Keratinocyte (primary cell): ENCODE results near the gene PTGS2. TPM values are rescaled to one million over a fixed set of nuclear protein-coding genes. Genes with fewer than 3 reads are reported as not detected.

Source experiments
- DNase-seq: peaks from one replicate; pipeline ENCODE4 v3.0.0-alpha.2; 2011; ENCODE audit warnings: low read depth, missing footprints, low spot score
- FAIRE-seq: peaks from 2 replicates; lab custom pipeline; 2011; peaks lifted over from hg19 to GRCh38; lab: Jason Lieb, UNC
- H2AFZ ChIP-seq: 2 replicates; pipeline ENCODE4 v1.6.0; 2012; ENCODE audit warnings: low read length, control low read depth, inconsistent platforms; ENCODE audit not compliant: control insufficient read depth
- H3K27ac ChIP-seq: 2 replicates; pipeline ENCODE4 v1.5.1; 2011; ENCODE audit warnings: low read length; ENCODE audit not compliant: control insufficient read depth, insufficient read depth
- H3K27me3 ChIP-seq: 3 replicates; pipeline ENCODE4 v1.6.0; 2011; ENCODE audit warnings: low read length; ENCODE audit not compliant: control insufficient read depth, insufficient read depth; ENCODE audit errors: extremely low read depth
- H3K36me3 ChIP-seq, 2 experiments: 2 replicates in 1 of 2; 3 replicates in 1 of 2; pipeline ENCODE4 v1.5.1; 2011; ENCODE audit warnings: low read length in 2 of 2, mild to moderate bottlenecking in 1 of 2; ENCODE audit not compliant: control insufficient read depth in 2 of 2, insufficient read depth in 2 of 2; ENCODE audit errors: extremely low read depth in 1 of 2
- H3K4me1 ChIP-seq: 3 replicates; pipeline ENCODE4 v1.5.1; 2011; ENCODE audit warnings: low read length; ENCODE audit not compliant: control insufficient read depth, insufficient read depth; ENCODE audit errors: extremely low read depth
- H3K4me2 ChIP-seq: 3 replicates; pipeline ENCODE4 v1.6.0; 2011; ENCODE audit warnings: low read depth, low read length; ENCODE audit not compliant: control insufficient read depth, insufficient read depth; ENCODE audit errors: extremely low read depth
- H3K4me3 ChIP-seq, 3 experiments: fragments of 200-600 bp in 1 of 3; sonication (generic) in 1 of 3; 2 replicates in 2 of 3; 3 replicates in 1 of 3; pipeline ENCODE4 v1.5.1; 2011 to 2016; ENCODE audit warnings: low read length in 3 of 3, mild to moderate bottlenecking in 3 of 3, control low read depth in 2 of 3, inconsistent platforms in 1 of 3, low read depth in 1 of 3, mixed read lengths in 1 of 3, mixed run types in 1 of 3, moderate library complexity in 1 of 3; ENCODE audit not compliant: control insufficient read depth in 2 of 3, insufficient read depth in 2 of 3; ENCODE audit errors: extremely low read depth in 1 of 3
- H3K79me2 ChIP-seq: 2 replicates; pipeline ENCODE4 v1.6.0; 2012; ENCODE audit warnings: low read length; ENCODE audit not compliant: control insufficient read depth, insufficient read depth
- H3K9ac ChIP-seq: 3 replicates; pipeline ENCODE4 v1.6.0; 2011; ENCODE audit warnings: low read length; ENCODE audit not compliant: control insufficient read depth, insufficient read depth; ENCODE audit errors: extremely low read depth
- H3K9me1 ChIP-seq: 3 replicates; pipeline ENCODE4 v1.6.0; 2011; ENCODE audit warnings: low read length; ENCODE audit not compliant: control insufficient read depth, insufficient read depth; ENCODE audit errors: extremely low read depth
- H3K9me3 ChIP-seq: 2 replicates; pipeline ENCODE4 v1.5.1; 2012; ENCODE audit warnings: low read depth, low read length; ENCODE audit not compliant: control insufficient read depth
- H4K20me1 ChIP-seq: 3 replicates; pipeline ENCODE4 v1.6.0; 2011; ENCODE audit warnings: low read length; ENCODE audit not compliant: control insufficient read depth, insufficient read depth; ENCODE audit errors: extremely low read depth
- CTCF ChIP-seq, 3 experiments: IDR thresholded peaks in 1 of 3; conservative IDR thresholded peaks in 1 of 3; optimal IDR thresholded peaks in 1 of 3; 2 replicates in 2 of 3; 3 replicates in 1 of 3; pipeline versions ENCODE3 to v1.5.1; 2011; ENCODE audit warnings: low read length in 3 of 3, mild to moderate bottlenecking in 3 of 3, moderate library complexity in 2 of 3, control low read depth in 1 of 3, inconsistent platforms in 1 of 3; ENCODE audit not compliant: insufficient read depth in 2 of 3; ENCODE audit errors: extremely low read depth in 1 of 3
- EZH2 ChIP-seq: IDR thresholded peaks from one replicate; pipeline ENCODE4 v1.6.1; 2012; ENCODE audit warnings: inconsistent platforms, mild to moderate bottlenecking, low read length, moderate library complexity
- dilution Hi-C: fragments of 300-500 bp; cut with MboI; formaldehyde crosslinking; loops from one replicate; pipeline ENCODE4 v1.7.0; 2020; ENCODE audit warnings: low sequenced_read_pairs; ENCODE audit not compliant: extremely low pct_ligation_motif_present
- polyA plus RNA-seq, 5 experiments: library from polyadenylated mRNA; depleted of rRNA in 3 of 5; stranded (reverse) in 3 of 5; stranded (forward) in 1 of 5; unstranded in 1 of 5; fragments of >200 nt; gene quantifications; 1 replicate in 1 of 5; 2 replicates in 3 of 5; 3 replicates in 1 of 5; pipeline versions ENCODE4 v1.2.1 to v1.2.3, GENCODE V29; 2011 to 2012; ENCODE audit warnings: missing spikeins in 2 of 5, low read depth in 1 of 5, low replicate concordance in 1 of 5

Gene PTGS2
- polyA plus RNA-seq, 1 donor (not counting 4 experiments of a cell fraction or from before 2014, with no cell fraction given), result 117 TPM

- dilution Hi-C loops, result no loop called here
- Histone ChIP-seq H3K36me3 (no peaks in the 10 kb centered on the region), H3K27me3 (no peaks in the 10 kb centered on the region), H3K4me3 (no peak overlapping the region), H3K4me1 (no peaks in the 10 kb centered on the region), H3K9me1 (no peaks in the 10 kb centered on the region), H4K20me1 (no peaks in the 10 kb centered on the region), H3K4me2 (no peak overlapping the region), H3K27ac (no peak overlapping the region), H3K9ac (no peak overlapping the region), H2AFZ (no peak overlapping the region), H3K9me3 (no peaks in the 10 kb centered on the region), H3K79me2 (no peaks in the 10 kb centered on the region)
- DNase-seq (no peak), FAIRE-seq (no peak)
- no peak for TF ChIP-seq EZH2
- TF ChIP-seq CTCF (optimal IDR thresholded peaks at IDR 0.05 in 1 of 3, IDR thresholded peaks at IDR 0.05 in 1 of 3, conservative IDR thresholded peaks at IDR 0.05 in 1 of 3; ENCODE audit: extremely low read depth in 1 of 3, insufficient read depth in 2 of 3, low read length in 3 of 3), result no peak
These were observed 50.9 kb downstream of the PTGS2 start for GRCh38 chr1:186629341-186629740.

GRCh38 chr1:186628910-186629309 lies 51.3 kb downstream of the PTGS2 start:
- no peak for FAIRE-seq

More at GRCh38 chr1:186628910-186629309, 51.3 kb downstream of the PTGS2 start:
- Histone ChIP-seq H3K4me1 (no peaks in the 10 kb centered on the region), H2AFZ (no peak overlapping the region), H3K4me3 (no peak overlapping the region), H3K27ac (no peak overlapping the region), H3K79me2 (no peaks in the 10 kb centered on the region), H3K9ac (no peak overlapping the region), H3K36me3 (no peaks in the 10 kb centered on the region), H3K27me3 (no peaks in the 10 kb centered on the region), H3K9me3 (no peaks in the 10 kb centered on the region), H3K4me2 (no peak overlapping the region), H3K9me1 (no peaks in the 10 kb centered on the region), H4K20me1 (no peaks in the 10 kb centered on the region)
- no peak for DNase-seq
- dilution Hi-C loops, result no loop called here
- TF ChIP-seq CTCF (optimal IDR thresholded peaks at IDR 0.05 in 1 of 3, IDR thresholded peaks at IDR 0.05 in 1 of 3, conservative IDR thresholded peaks at IDR 0.05 in 1 of 3; ENCODE audit: extremely low read depth in 1 of 3, insufficient read depth in 2 of 3, low read length in 3 of 3) (no peak), EZH2 (no peak)
